Measurements from ENCODE around the gene OCA2. TPM values are rescaled to one million over a fixed set of nuclear protein-coding genes. Genes with fewer than 3 reads are reported as not detected.

OCA2 gene
- polyA plus RNA-seq, 1 experiment, result 0.02 TPM

DNA sequence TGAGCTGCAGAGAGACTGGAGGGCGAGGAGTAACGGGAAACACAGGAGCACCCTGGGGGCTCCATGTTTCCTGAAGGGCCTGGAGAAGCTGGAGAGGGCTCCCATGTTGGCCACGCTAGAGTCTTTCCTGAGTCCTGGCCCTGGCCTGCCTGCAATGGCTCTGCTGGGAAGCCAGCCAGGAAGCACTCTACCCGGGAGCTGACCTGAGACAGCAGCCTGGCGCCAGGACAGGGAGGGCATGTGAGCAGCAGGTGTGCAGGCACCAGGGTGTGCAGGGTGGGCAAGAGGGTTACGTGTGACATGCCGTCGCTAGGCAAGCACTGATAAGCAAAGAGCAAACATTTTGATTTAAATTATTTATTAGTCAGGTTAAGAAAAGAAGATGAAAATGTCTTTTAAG lies 301.4 kb downstream of the OCA2 start:
- no peaks in the 10 kb centered on the region for H3K36me3 ChIP-seq (ENCODE audit: control insufficient read depth, insufficient read depth, low read length)
- H3K4me3 ChIP-seq (ENCODE audit: low read depth, low read length), result no peak overlapping the region
- DNase-seq (ENCODE audit: low read depth), result no peak
- H3K27me3 ChIP-seq (ENCODE audit: control insufficient read depth, insufficient read depth, low read length), result no peaks in the 10 kb centered on the region
- TF ChIP-seq, protein P1, sequence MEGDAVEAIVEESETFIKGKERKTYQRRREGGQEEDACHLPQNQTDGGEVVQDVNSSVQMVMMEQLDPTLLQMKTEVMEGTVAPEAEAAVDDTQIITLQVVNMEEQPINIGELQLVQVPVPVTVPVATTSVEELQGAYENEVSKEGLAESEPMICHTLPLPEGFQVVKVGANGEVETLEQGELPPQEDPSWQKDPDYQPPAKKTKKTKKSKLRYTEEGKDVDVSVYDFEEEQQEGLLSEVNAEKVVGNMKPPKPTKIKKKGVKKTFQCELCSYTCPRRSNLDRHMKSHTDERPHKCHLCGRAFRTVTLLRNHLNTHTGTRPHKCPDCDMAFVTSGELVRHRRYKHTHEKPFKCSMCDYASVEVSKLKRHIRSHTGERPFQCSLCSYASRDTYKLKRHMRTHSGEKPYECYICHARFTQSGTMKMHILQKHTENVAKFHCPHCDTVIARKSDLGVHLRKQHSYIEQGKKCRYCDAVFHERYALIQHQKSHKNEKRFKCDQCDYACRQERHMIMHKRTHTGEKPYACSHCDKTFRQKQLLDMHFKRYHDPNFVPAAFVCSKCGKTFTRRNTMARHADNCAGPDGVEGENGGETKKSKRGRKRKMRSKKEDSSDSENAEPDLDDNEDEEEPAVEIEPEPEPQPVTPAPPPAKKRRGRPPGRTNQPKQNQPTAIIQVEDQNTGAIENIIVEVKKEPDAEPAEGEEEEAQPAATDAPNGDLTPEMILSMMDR (IDR thresholded peaks at IDR 0.05; ENCODE audit: insufficient read depth, low read depth, low read length), result no peak
- ChIA-PET POLR2A (no interaction called here), CTCF (no interaction called here)

DNA sequence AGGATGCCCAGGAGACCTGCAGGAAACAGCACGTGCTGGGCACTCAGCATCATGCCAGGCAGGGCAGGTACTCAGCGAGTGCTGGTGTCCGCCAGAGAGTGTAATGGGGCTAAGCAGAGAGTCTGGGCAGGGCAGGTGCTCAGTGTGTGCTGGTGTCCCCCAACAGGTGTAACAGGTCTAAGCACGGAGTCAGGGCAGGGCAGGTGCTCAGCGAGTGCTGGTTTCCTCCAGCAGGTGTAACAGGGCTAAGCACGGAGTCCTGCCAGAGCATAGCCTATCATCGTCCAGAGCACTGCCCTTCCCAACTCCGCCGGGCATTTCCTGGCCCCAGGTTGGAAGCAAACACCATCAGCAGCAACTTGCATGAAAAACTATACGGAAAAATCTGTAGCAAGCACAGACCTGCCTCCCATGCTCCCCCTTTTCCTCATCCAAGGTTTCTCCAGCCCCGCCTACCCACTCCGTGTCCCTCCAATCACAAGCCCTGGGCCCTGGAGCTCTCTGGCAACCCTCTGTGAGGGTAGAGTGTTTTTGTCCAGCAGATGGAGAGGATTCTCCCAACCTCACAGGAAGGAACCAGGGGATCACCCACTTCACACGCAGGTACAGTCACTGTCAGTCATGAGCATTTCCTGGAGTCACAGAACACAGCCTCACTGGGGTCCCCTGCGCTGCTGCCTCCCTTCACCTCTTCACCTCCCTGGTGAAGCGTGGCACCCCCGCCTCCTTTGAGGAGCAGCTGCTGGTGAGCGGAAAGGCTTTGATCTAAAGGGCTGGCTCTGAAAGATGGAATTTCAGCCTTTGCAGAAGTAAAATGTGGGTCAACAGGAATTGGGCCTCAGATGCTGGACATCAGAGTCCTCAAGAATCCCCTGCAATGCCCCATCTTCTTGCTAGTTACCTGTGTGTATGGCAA lies 302.5 kb downstream of the OCA2 start:
- POLR2A ChIA-PET, result no interaction called here
- no peak overlapping the region for H3K4me3 ChIP-seq (ENCODE audit: low read depth, low read length)
- no peaks in the 10 kb centered on the region for H3K27me3 ChIP-seq (ENCODE audit: control insufficient read depth, insufficient read depth, low read length)
- no peaks in the 10 kb centered on the region for H3K36me3 ChIP-seq (ENCODE audit: control insufficient read depth, insufficient read depth, low read length)
- TF ChIP-seq, protein P1 (IDR thresholded peaks at IDR 0.05; ENCODE audit: insufficient read depth, low read depth, low read length), result no peak
- CTCF ChIA-PET, result no interaction called here
- no peak for DNase-seq (ENCODE audit: low read depth)

DNA sequence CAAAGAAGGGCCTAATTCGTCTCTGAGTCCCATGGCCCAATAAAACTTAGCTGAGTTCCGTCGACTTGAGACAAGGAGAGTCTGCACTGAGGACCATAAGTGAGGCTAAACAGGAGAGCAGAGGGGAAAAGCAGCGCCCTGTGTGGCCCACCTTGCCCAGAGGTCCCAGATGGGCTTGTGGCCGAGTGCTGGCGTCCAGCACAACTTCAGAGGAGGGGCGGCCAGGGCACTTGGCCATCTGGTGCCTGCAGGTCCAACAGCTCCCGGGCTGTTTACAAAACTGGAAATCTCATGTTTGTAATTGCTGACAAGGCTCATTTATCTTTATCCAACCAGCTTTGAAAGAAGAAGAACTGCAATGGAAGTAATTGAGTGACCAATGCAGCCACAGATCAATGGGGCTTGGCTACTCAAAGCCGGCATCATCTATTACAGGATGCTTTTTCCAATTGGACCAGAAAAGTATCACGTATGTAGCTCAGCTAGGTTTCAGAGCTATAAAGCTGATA lies 306.3 kb downstream of the OCA2 start:
- Histone ChIP-seq H3K27me3 (ENCODE audit: control insufficient read depth, insufficient read depth, low read length) (no peaks in the 10 kb centered on the region), H3K4me3 (ENCODE audit: low read depth, low read length) (no peak overlapping the region), H3K36me3 (ENCODE audit: control insufficient read depth, insufficient read depth, low read length) (no peaks in the 10 kb centered on the region)
- POLR2A ChIA-PET, result no interaction called here
- TF ChIP-seq, protein P1 (IDR thresholded peaks at IDR 0.05; ENCODE audit: insufficient read depth, low read depth, low read length), result no peak
- CTCF ChIA-PET, result no interaction called here
- no peak for DNase-seq (ENCODE audit: low read depth)

DNA sequence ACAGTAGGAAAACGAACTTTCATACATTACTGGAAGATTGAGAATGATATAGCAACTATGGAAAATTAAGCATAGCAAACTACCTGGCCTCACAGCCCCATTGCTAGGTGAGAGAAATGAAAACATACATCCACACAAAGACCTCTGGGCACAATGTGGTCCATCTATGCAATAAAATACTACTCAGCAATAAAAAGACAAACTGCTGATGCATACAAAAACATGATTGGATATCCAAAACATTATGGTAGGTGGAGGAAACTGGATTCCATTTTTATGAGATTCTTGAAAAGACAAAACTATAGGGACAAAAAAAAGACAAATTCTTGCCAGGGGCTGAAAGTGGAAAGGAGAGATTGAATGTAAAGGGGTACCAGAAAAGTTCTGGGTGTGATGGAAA lies 308.8 kb downstream of the OCA2 start:
- no peaks in the 10 kb centered on the region for H3K36me3 ChIP-seq (ENCODE audit: control insufficient read depth, insufficient read depth, low read length)
- ChIA-PET CTCF (interaction anchor here (1.0 kb wide), 1 partner anchor 11 kb away, joined by 3 read pairs; no protein-coding TSS in a partner anchor), POLR2A (no interaction called here)
- TF ChIP-seq, protein P1 (IDR thresholded peaks at IDR 0.05; ENCODE audit: insufficient read depth, low read depth, low read length), result no peak
- no peak for DNase-seq (ENCODE audit: low read depth)
- no peak overlapping the region for H3K4me3 ChIP-seq (ENCODE audit: low read depth, low read length)
- no peaks in the 10 kb centered on the region for H3K27me3 ChIP-seq (ENCODE audit: control insufficient read depth, insufficient read depth, low read length)

DNA sequence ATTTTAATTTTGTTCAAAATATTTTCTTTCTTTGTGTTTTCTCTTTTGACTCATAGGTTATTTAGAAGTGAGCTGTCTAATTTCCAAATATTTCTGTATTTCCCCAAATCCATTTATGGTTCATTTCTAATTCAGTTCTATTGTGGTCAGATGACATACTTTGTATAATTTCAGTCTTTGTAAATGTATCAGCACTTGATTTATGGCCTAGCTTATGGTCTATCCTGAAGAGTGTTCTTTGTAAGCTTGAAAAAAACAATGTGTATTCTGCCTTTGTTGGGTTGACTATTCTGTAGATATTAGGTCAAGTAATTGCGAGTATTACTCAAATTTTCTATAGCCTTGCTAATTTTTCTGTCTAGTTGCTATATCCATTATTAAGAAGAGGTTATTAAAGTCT lies 311.2 kb downstream of the OCA2 start:
- no peak for DNase-seq (ENCODE audit: low read depth)
- Histone ChIP-seq H3K36me3 (ENCODE audit: control insufficient read depth, insufficient read depth, low read length) (no peaks in the 10 kb centered on the region), H3K27me3 (ENCODE audit: control insufficient read depth, insufficient read depth, low read length) (no peaks in the 10 kb centered on the region), H3K4me3 (ENCODE audit: low read depth, low read length) (no peak overlapping the region)
- POLR2A ChIA-PET, result no interaction called here
- CTCF ChIA-PET, result no interaction called here
- TF ChIP-seq, protein P1 (IDR thresholded peaks at IDR 0.05; ENCODE audit: insufficient read depth, low read depth, low read length), result no peak

Measured in BJ (cell line).